Measurements from ENCODE around the gene NRM. TPM values are rescaled to one million over a fixed set of nuclear protein-coding genes. Genes with fewer than 3 reads are reported as not detected.

Gene NRM
- total RNA-seq, 1 experiment from 2014 or later: 13.6 TPM

DNA sequence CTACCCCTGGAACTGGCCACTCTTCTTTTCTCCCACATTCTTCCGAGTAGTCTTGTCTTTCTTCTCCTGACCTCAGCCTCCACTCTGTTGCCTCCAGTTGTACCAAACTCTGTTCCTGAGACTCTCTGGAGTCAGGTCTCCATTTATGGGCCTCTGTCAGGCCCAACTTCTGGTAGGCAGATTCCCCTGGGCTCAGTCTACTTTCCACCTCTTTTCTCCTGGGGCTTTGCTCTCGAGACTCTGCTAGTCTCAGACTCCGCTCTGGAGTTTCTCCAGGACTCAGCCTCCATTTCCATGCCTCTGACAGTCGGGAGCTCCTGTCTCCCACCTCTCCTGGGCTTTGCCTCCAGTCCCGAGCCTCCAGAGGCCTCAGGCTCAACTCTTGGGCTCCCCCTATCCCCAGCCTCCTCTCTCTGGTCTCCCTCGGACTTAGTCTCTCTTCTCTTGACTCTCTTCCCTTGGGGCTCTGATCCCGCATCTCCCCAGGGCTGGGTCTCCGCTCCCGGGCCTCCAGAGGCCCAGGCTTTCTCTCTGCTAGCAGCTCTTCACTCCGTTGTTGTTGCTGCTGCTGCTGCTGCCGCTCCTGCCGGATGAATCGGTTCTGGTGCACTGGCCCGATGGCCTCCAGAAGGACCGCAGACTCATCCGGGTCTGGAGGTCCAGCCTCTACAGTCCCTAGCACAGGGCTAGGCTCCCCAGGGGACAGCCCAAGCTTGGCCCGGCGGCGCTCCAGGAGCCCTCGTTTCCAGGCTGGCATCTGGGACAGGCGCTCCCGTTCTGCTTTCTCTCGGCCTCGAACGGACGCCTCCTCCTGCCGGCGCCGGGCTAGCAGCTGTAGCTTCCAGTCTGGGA is 5.4 kb downstream of the NRM start:
- BruUV-seq (replicated peaks): no TSS peak
- Histone ChIP-seq H2AFZ (ENCODE audit: low read depth, low read length, poor library complexity, severe bottlenecking) (no peak overlapping the region), H3K4me3 (replicated peaks in 1 of 2; ENCODE audit: low read depth in 1 of 2, low read length in 2 of 2) (peak overlapping the region; percentile 87 to 98), H3K27me3 (ENCODE audit: insufficient read depth, low read length) (no peaks in the 10 kb centered on the region), H3K4me2 (ENCODE audit: low read length) (peak overlapping the region; percentile 98), H3K9ac (ENCODE audit: low read length) (peak overlapping the region; percentile 95), H3K27ac (ENCODE audit: low read depth, low read length) (peak overlapping the region; percentile 98), H3K9me3 (ENCODE audit: control insufficient read depth in 1 of 2, insufficient read depth in 1 of 2, low read depth in 1 of 2, low read length in 2 of 2) (no peaks in the 10 kb centered on the region), H3K79me2 (ENCODE audit: insufficient read depth, low read length) (peaks cover 56% of the 10 kb centered on the region), H3K36me3 (ENCODE audit: control insufficient read depth in 1 of 2, insufficient read depth in 2 of 2, low read length in 2 of 2) (no peaks in the 10 kb centered on the region), H3K4me1 (ENCODE audit: control insufficient read depth in 1 of 2, insufficient read depth in 2 of 2, low read length in 2 of 2) (peaks cover 57 to 79% of the 10 kb centered on the region in 2 experiments), H4K20me1 (ENCODE audit: insufficient read depth) (no peaks in the 10 kb centered on the region), H3K9me2 (ENCODE audit: insufficient read depth) (no peaks in the 10 kb centered on the region)
- CTCF ChIA-PET: no interaction called here
- ATAC-seq: no peak
- TF ChIP-seq ELF1 (IDR thresholded peaks at IDR 0.05; ENCODE audit: borderline replicate concordance, low read depth): no peak
- TF ChIP-seq, protein P1, sequence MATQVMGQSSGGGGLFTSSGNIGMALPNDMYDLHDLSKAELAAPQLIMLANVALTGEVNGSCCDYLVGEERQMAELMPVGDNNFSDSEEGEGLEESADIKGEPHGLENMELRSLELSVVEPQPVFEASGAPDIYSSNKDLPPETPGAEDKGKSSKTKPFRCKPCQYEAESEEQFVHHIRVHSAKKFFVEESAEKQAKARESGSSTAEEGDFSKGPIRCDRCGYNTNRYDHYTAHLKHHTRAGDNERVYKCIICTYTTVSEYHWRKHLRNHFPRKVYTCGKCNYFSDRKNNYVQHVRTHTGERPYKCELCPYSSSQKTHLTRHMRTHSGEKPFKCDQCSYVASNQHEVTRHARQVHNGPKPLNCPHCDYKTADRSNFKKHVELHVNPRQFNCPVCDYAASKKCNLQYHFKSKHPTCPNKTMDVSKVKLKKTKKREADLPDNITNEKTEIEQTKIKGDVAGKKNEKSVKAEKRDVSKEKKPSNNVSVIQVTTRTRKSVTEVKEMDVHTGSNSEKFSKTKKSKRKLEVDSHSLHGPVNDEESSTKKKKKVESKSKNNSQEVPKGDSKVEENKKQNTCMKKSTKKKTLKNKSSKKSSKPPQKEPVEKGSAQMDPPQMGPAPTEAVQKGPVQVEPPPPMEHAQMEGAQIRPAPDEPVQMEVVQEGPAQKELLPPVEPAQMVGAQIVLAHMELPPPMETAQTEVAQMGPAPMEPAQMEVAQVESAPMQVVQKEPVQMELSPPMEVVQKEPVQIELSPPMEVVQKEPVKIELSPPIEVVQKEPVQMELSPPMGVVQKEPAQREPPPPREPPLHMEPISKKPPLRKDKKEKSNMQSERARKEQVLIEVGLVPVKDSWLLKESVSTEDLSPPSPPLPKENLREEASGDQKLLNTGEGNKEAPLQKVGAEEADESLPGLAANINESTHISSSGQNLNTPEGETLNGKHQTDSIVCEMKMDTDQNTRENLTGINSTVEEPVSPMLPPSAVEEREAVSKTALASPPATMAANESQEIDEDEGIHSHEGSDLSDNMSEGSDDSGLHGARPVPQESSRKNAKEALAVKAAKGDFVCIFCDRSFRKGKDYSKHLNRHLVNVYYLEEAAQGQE (IDR thresholded peaks at IDR 0.05; ENCODE audit: low read depth): no peak
- TF ChIP-seq, protein P2, sequence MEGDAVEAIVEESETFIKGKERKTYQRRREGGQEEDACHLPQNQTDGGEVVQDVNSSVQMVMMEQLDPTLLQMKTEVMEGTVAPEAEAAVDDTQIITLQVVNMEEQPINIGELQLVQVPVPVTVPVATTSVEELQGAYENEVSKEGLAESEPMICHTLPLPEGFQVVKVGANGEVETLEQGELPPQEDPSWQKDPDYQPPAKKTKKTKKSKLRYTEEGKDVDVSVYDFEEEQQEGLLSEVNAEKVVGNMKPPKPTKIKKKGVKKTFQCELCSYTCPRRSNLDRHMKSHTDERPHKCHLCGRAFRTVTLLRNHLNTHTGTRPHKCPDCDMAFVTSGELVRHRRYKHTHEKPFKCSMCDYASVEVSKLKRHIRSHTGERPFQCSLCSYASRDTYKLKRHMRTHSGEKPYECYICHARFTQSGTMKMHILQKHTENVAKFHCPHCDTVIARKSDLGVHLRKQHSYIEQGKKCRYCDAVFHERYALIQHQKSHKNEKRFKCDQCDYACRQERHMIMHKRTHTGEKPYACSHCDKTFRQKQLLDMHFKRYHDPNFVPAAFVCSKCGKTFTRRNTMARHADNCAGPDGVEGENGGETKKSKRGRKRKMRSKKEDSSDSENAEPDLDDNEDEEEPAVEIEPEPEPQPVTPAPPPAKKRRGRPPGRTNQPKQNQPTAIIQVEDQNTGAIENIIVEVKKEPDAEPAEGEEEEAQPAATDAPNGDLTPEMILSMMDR (IDR thresholded peaks at IDR 0.05 in 2 of 3, conservative IDR thresholded peaks at IDR 0.05 in 1 of 3; ENCODE audit: borderline replicate concordance in 1 of 3, insufficient read depth in 1 of 3, low read depth in 2 of 3, low read length in 2 of 3): peak in 2 of 3 experiments; percentile 9 to 17; a peak in 1 of 6 replicates
- intact Hi-C loops (cut with micrococcal nuclease): loop anchor here (2.0 kb wide), 1 partner anchor 35 kb away; the partner anchor contains the start of gene TUBB
- POLR2A ChIA-PET: no interaction called here
- RAD21 ChIA-PET (ENCODE audit: low non-redundant PET in 1 of 2, low total read pairs in 2 of 2, uncharacterized antibody in 2 of 2, unreplicated experiment in 2 of 2): no interaction called here
- no peak for DNase-seq (ENCODE audit: low read depth, low spot score)
